GM21447 (cell line): Measurements from ENCODE around the gene PTEN.
"Not testable (repeated sequence)": the region's sequence is repeated elsewhere in the genome, so short reads cannot be mapped to it uniquely, and the experiment has no call there.

Experiments
- ATAC-seq: cut with Tn5 transposase; IDR thresholded peaks from one replicate; pipeline ENCODE4 v1.9.1; 2021; ENCODE audit not compliant: unreplicated experiment

PTEN gene

DNA sequence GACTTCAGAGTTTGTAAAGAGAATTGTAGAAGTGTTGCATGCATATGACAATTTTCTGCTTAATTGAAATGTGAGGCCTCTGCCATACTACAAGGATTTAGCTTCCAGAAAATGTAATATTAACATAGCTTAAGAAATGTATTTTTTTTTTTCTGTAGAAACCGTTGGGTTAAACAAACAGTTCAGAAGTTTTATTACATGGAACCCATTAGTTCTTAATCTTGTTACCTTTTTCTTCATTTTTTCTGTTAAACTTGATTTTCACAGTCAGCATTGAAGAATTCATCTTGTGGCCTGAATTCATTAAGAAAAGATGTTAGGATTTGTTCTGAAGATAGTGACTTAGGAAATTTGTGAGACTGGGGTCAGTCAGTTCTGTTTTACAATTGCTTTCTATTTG, 4.9 kb downstream of the PTEN start:
- ATAC-seq: no peak

DNA sequence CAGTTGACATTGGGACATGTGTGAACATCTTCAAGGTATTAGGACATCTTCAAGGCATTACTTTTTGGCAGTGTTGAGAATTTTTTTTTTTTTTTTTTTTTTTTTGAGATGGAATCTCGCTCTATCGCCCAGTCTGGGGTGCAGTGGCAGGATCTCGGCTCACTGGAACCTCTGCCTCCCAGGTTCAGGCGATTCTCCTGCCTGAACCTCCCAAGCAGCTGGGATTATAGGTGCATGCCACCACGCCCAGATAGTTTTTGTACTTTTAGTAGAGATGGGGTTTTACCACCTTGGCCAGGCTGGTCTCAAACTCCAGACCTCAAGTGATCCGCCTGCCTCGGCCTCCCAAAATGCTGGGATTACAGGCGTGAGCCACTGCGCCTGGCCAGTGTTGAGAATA, 5.7 kb downstream of the PTEN start:
- not testable (repeated sequence) for ATAC-seq

DNA sequence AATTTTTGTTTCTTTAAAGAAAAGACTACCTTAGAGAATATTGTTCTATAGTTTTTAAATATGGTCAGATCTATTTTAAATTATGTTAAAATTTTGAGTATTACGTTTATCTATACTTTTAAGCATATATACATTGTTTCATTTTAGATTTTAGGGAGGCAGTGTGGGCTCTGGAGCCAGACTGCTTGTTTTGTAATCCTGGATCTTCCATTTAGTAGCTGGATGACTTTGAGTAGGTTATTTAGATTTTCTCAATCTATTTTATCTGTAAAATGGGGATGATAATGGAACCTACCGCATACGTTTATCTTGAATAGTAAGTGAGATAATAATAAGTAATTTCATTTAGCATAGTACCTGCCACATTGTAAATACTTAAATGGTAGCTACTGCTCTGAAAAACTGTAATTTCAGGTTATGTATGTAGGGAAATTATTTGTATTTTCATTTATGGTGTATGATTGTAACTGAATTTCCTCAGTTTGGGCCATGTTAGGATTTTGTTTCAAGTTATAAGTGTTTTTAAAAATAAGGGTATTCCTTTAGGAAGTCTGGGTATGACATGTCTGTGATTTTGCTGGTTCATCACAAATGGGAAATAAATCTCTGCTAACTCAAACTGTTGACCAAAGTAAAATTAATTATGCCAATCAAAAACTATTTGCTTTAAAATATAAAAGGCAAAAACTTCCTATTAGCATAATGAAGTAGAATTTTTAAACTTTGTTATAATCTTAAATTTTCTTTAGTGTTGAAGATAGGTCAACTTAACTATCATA, 6.5 kb downstream of the PTEN start:
- no peak for ATAC-seq

DNA sequence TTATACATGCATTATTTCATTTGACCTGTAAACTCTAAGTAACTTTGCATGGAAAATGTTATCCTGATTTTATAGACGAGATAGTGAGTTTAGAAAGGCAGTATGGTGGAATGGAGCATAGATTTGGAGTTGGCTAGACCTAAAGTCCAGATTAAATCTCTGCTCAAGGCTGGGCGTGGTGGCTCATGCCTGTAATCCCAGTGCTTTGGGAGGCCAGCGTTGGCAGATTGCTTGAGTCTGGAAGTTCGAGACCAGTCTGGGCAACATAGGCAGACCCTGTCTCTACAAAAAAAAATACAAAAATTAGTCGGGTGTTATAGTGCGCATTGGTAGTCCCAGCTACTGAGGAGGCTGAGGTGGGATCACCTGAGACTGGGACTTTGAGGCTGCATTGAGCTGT, 9.4 kb downstream of the PTEN start:
- ATAC-seq: no peak

DNA sequence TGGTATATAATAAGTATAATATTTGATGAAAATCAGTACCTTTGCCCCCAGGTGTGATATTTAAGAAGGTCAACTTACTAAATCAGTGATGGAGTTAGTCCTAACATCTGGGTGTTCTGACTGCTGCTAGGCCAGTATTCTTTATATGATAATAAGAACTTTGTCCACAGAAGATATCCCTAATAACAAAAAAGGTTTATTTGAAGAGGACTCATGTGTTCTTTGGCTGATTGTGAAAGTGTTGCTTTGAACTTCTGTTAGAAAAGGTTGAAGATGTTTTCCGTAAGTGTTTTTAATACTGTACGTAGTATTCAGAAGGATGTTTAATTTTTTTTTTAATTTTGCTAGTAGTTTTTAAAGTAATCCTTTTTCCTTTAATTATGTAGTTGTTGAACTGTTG, 10.2 kb downstream of the PTEN start:
- ATAC-seq: no peak

DNA sequence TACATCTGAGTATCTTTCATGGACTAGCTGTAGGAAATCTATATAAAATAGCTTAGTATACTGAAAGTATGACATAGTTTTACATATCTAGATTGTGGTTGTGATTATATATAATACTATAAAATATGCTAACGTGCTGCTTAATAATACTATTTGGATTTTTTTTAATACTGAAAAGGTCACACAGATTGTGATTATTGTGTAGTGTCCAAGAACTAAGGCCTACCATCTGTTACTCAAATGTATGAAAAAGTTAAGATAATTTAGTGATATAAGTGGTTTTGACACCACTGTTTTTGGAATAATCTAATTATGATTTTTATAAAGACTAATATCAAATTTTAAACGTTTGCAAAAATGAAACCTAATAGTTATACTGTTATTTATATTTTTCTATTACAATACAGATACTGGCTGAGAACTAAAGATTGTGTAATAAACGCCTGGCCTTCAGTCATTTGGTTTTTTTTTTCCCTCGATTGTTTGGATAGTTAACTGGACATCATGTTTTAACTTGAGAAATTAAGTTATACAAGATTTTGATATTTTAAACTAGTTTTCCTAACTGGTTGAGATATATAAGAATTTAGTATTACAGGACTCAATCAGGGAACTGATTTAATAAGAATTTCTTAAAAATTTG, 12.6 kb downstream of the PTEN start:
- ATAC-seq: no peak

DNA sequence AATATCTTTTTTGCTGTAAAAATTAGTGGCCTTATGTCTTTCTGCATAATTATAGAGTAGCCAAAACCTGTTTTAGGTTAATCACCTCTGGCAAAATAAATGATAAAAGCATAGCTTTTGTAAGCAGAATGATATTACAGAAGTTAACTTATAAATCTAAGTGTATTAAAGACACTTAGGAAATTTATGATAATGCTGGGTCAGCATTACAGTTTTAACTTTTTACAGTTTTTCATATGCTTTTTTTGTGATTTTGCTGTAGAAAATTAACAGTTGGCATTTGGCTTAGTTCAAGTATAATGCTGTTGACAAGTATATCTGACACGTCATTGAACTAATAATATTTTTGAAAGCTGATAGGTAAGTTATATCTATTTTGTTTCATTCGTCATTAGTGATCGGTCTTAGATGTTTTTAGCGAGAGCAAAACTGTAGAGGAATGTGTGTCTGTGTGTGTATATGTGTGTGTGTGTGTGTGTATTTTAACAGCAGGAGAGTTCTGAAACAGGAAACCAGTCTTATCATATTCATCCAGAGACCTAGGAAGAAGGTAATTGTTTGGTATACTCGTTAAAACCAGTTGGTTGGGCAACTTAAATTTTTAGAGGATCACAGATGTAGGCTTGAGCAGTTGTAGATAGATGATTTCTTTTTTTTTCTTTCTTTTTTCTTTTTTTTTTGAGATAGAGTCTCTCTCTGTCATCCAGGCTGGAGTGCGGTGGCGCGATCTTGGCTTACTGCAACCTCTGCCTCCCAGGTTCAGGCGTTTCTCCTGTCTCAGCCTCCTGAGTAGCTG, 15.4 kb downstream of the PTEN start:
- no peak for ATAC-seq

DNA sequence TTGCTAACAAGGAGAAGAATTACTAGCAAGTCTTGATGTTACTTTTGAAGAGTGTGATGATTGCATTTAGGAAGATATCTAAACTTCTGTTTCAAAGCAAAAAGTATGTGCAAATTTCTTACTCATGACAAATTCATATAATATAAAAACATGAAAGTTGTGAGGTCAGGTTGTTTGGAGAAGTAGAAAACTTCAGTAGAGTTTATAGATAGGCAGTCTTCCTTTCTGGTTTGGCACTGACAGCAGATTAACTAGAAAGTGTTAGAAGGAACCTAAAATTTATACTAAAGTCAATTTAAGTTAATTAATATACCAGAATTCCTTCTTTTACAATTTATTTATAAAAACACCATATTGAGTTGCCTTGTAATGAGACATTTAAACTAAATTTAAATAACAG, 16.9 kb downstream of the PTEN start:
- ATAC-seq: no peak

DNA sequence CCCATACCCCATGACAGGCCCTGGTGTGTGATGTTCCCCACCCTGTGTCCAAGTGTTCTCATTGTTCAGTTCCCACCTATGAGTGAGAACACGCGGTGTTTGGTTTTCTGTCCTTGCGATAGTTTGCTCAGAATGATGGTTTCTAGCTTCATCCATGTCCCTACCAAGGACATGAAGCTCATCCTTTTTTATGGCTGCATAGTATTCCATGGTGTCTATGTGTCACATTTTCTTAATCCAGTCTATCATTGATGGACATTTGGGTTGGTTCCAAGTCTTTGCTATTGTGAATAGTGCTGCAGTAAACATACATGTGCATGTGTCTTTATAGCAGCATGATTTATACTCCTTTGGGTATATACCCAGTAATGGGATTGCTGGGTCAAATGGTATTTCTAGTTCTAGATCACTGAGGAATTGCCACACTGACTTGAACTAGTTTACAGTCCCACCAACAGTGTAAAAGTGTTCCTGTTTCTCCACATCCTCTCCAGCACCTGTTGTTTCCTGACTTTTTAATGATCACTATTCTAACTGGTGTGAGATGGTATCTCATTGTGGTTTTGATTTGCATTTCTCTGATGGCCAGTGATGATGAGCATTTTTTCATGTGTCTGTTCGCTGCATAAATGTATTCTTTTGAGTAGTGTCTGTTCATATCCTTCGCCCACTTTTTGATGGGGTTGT, 18.1 kb downstream of the PTEN start:
- ATAC-seq: not testable (repeated sequence)

DNA sequence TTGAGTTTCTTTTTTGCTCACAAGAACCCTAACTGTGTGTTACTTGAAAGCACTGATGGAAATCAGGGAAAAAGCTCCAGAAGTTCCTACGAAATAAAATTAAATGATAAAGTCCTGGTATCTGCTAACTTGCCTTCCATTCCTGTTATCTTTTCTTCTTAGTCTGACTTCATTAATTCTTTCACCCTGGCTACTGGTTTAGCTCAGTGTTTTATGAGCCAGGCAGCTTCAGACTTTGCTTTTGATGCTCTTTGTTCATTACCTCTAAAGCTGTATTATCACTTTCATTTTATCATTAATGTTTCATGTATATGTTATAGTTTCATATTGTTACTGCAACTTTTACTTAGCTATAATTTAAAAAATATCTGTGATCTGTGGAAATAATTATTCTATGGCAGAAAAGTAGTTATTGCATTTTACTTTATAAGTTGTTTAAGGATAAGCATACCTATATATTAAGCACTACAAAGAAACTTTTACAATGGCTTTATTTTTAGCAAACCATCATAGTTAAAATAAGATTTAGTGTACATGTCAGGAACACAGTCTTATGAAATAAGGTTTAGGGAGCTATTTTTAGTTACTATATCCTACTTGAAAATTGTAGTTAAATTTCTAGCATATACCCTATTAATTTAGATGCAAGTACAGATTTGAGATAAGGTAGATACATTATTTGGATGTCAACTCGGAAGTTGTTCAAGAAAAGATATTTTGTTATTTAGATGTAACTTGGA, 19.3 kb downstream of the PTEN start:
- ATAC-seq: no peak

DNA sequence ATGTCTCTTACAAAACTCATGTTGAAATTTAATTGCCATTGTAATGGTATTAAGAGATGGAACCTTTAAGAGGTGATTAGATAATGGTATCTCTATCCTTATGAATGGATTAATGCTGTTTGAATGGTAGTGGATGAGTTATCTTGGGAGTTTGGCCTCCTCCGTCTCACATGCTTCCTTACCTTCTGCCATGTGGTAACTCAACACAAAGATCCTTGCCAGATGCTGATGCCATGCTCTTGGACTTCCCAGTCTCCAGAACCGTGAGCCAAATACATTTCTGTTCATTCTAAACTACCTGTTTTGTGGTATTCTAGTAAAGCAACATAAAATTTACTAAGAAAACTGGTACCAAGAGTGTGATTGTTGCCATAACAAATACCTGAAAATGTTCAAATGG, 23.2 kb downstream of the PTEN start:
- no peak for ATAC-seq

DNA sequence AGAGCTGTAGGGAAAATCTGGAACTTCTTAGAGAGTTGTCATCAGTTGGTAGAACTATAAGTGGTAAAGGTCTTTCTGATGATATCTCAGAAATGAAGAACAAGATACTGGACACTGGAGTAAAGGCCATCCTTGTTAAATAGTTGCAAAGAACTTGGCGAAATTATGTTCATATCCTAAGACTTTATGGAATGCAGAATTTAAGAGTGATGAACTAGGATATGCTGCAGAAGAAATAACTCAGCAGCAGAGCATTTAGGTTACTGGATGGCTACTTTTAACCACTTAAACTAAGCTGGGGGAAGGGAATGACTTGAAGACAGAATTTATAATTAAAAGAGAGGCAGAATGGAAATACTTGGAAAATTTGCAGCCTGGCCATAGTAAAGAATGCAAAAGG, 23.7 kb downstream of the PTEN start:
- no peak for ATAC-seq

DNA sequence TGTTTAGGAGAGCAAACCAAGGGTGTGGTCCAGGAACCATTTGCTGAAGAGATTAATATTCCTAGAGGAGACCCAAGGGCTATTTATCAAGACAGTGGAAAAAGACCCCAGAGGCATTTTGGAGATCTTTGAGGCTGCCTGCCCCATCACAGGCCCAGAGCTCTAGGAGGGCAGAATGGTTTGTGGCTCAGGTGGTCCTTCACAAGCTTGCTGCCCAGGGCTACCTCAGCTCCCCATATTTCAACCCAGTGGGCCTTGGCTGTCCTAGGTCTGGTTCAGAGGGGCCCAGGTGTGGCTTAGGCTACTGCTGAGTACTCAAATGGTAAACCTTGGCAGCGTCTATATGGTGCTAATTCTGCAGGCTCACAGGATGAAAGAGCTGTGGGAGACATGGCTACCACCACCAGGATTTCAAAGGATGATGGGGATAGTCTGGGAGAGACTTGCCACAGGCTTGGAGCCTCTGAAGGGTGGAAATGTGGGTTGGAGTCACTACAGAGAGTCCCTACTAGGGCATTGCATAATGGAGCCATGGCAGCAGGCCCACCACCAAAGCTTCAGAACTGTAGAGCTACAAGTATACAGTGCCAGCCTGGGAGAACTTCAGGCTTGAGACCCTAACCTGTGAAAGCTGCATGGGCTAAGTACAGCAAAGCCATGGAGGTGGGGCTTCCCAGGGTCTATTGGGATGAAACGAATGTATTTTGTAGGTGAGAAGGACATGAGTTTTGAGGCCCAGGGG, 24.3 kb downstream of the PTEN start:
- ATAC-seq: no peak

DNA sequence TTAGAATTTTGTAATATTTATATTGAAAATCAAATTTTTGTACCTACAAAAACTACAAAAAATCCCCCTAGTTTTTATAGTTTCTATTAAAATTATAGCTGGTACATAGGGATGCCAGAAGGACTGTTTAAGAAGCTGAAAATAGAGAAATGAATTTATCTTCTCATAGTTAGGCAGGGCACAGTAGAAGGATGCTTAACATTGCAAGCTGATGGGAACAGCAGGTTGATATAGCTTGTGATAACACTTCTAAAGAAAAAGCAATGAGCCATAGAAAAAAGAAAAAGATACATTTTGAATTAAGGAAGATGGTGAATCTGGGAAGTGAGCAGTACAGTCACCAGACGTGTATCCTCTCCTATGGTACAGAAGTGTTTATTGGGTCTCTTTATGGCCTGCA, 32.0 kb downstream of the PTEN start:
- no peak for ATAC-seq

DNA sequence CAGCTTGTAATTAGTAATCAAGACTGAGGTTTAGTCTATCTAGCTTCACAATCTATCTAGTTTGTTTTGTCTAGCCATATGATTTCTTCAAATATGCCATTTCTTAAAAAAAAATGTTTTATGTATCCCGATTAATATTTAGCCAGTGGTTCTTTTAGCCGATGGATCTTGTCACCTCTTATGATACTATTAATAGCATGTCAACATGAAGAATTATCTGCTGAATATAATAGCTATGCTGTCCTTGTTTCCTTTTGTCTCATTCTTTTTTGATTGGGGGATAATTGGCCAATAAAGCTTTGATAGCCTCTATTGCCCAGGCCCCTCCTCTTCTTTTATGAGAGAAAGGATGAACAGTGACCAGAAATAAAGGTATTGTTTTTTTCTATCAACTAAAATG, 32.8 kb downstream of the PTEN start:
- no peak for ATAC-seq

DNA sequence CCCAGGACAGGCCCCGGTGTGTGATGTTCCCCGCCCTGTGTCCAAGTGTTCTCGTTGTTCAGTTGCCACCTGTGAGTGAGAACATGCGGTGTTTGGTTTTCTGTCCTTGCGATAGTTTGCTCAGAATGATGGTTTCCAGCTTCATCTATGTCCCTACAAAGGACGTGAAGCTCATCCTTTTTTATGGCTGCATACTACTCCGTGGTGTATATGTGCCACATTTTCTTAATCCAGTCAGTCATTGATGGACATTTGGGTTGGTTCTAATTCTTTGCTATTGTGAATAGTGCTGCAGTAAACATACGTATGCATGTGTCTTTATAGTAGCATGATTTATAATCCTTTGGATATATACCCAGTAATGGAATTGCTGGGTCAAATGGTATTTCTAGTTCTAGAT, 34.5 kb downstream of the PTEN start:
- ATAC-seq: not testable (repeated sequence)

DNA sequence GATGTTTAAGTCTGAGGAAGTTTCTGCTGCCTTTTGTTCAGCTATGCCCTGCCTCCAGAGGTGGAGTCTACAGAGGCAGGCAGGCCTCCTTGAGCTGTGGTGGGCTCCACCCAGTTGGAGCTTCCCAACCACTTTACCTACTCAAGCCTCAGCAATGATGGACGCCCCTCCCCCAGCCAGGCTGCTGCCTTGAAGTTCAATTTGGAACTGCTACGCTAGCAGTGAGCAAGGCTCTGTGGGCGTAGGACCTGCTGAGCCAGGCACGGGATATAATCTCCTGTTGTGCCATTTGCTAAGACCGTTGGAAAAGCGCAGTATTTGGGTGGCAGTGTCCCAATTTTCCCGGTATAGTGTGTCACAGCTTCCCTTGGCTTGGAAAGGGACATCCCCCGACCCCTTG, 40.0 kb downstream of the PTEN start:
- not testable (repeated sequence) for ATAC-seq

DNA sequence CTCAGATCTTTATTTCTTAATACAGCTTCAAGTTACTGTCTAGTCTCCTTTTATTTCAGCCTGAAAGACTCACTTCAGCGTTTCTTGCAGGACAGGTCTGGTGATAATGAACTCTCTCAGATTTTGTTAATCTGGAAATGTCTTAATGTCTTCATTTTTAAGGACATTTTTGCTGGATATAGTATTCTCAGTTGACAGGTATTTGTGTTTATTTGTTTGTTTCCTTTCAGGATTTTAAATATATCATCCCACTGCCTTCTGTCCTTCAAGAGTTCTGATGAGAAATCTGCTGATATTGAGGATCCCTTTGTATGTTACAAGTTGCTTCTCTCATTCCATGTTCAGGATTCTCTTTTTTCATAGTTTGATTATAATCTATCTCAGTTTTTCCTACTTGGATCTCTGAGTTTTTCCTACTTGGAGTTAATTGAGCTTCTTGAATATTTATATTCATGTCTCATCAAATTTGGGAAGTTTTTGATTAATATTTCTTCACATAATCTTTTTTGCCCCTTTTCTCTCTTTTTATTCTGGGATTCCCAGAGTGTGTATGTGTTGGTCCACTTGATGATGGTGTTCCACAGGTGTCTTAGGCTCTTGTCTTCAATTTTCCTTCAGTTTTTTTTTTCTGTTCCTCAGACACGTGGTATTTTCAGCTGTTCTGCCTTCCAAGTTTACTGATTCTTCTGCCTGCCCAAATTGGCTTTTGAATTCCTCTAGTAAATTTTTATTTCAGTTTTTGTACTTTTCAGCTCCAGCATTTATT, 49.9 kb downstream of the PTEN start:
- no peak for ATAC-seq

DNA sequence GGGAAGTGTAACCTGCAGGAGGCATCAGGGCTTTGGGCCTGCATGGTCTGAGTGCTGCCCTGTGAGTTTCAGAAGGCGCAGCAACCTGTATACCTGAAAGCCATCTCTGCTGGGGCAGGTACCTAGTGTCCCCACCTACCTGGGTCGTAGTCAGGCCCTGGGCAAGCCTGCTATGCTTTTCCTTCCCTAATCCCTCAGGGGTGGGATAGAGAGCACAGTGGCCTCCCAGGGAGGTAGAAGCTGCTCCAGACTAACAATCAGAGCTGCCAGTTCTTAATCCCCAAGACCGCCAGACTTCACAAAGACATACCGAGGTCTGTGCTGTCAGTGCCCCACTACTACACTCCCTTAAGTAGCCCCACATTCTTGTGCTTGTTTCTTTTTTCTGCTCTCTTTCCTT, 52.0 kb downstream of the PTEN start:
- ATAC-seq: no peak
